ENCODE data around the gene RAB3C.

RAB3C gene

GRCh38 chr5:58842852-58843251, 260.0 kb downstream of the RAB3C start:
- Histone ChIP-seq H3K9ac (ENCODE audit: low read depth, low read length) (no peak overlapping the region), H3K4me3 (ENCODE audit: low read length) (no peak overlapping the region), H3K4me1 (ENCODE audit: insufficient read depth, low read length) (no peaks in the 10 kb centered on the region), H3K27me3 (ENCODE audit: insufficient read depth, low read length) (no peaks in the 10 kb centered on the region), H3K27ac (ENCODE audit: low read length) (no peak overlapping the region), H3K36me3 (ENCODE audit: insufficient read depth, low read depth, low read length) (no peaks in the 10 kb centered on the region), H3K9me3 (ENCODE audit: insufficient read depth, low read depth, low read length) (no peaks in the 10 kb centered on the region)

- no peak overlapping the region for H3K4me3 ChIP-seq (ENCODE audit: low read length)
- H3K36me3 ChIP-seq (ENCODE audit: insufficient read depth, low read depth, low read length): no peaks in the 10 kb centered on the region
- no peaks in the 10 kb centered on the region for H3K27me3 ChIP-seq (ENCODE audit: insufficient read depth, low read length)
- H3K27ac ChIP-seq (ENCODE audit: low read length): no peak overlapping the region
- H3K9ac ChIP-seq (ENCODE audit: low read depth, low read length): no peak overlapping the region
- H3K4me1 ChIP-seq (ENCODE audit: insufficient read depth, low read length): peaks cover under 1% of the 10 kb centered on the region; the same call in 1 of the 2 replicates
- no peaks in the 10 kb centered on the region for H3K9me3 ChIP-seq (ENCODE audit: insufficient read depth, low read depth, low read length)
Measured at GRCh38 chr5:58844395-58844794, 261.5 kb downstream of the RAB3C start.

GRCh38 chr5:58847041-58847440, 264.2 kb downstream of the RAB3C start:
- Histone ChIP-seq H3K4me3 (ENCODE audit: low read length) (no peak overlapping the region), H3K4me1 (ENCODE audit: insufficient read depth, low read length) (peaks cover 9% of the 10 kb centered on the region; the same call in 1 of the 2 replicates), H3K9ac (ENCODE audit: low read depth, low read length) (no peak overlapping the region), H3K27me3 (ENCODE audit: insufficient read depth, low read length) (no peaks in the 10 kb centered on the region), H3K27ac (ENCODE audit: low read length) (no peak overlapping the region), H3K9me3 (ENCODE audit: insufficient read depth, low read depth, low read length) (no peaks in the 10 kb centered on the region), H3K36me3 (ENCODE audit: insufficient read depth, low read depth, low read length) (no peaks in the 10 kb centered on the region)

DNA sequence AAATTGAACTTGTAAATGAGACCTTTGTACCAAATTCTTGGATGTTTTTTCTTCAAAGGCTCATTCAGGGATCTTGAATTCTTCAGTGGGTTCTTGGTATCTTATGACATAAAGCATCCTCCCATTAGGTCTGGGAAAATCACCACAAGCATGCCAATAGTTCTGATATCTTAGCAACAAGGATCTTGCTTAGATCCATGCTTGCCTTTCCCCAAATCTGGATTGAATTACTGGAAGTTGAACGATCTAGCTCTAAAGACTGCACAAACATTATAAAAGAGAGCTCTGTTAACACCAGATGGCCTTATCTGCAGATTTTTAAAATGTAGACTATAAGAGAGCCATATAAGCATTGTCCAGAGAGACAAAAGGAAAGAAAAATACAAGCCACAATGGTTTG, 266.3 kb downstream of the RAB3C start:
- Histone ChIP-seq H3K9ac (ENCODE audit: low read depth, low read length) (no peak overlapping the region), H3K9me3 (ENCODE audit: insufficient read depth, low read depth, low read length) (no peaks in the 10 kb centered on the region), H3K36me3 (ENCODE audit: insufficient read depth, low read depth, low read length) (no peaks in the 10 kb centered on the region), H3K27ac (ENCODE audit: low read length) (no peak overlapping the region), H3K4me3 (ENCODE audit: low read length) (no peak overlapping the region), H3K27me3 (ENCODE audit: insufficient read depth, low read length) (no peaks in the 10 kb centered on the region), H3K4me1 (ENCODE audit: insufficient read depth, low read length) (peaks cover 9% of the 10 kb centered on the region; the same call in 1 of the 2 replicates)

DNA sequence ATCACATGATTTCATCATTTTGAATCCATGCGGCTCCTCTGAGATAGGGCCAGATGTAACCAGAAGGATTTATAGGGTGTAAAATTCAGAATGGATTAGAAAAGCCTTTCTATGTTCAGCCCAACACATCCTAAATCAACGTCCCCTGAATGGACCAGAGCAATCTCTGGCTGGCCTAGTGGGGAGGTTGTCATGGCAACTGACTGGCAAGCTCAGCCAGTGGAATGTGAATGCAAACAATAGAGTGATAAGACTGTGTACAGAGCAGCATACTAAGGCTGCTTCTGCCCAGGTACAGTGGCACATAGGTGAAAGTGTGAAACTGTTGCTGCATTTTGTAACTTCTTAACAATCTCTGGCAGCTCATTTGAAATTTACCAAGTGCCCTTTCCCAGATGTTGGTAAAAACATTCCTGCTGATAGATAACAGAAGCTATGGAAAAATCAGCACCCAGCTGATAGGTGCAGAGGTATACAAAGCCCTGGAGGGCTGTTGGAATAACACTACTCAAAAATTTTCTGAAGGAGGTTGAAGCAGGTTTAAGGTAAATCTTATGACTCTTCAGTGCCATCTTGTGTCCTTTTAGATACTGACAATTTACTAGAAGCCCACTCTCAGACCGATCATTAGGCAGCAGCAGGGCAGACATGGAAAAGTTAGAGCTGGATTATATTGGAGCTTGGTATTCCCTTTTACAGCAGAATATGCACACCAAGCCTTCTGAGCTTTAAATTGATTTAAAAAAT, 267.2 kb downstream of the RAB3C start:
- H3K27ac ChIP-seq (ENCODE audit: low read length): no peak overlapping the region
- no peak overlapping the region for H3K4me3 ChIP-seq (ENCODE audit: low read length)
- H3K9me3 ChIP-seq (ENCODE audit: insufficient read depth, low read depth, low read length): no peaks in the 10 kb centered on the region

DNA sequence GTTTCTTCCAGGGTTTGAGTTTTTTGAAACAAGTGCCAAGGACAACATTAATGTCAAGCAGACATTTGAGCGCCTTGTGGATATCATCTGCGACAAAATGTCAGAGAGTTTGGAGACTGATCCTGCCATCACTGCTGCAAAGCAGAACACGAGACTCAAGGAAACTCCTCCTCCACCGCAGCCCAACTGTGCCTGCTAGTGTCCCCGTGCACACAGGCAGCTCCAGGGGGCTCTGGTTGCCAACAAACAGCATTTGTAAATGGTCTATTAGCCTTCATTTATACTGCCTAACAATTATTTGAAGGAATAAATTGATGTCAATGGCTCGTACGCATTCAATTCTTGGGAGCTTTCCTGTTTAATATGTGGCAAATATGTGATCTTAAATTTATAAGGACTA, 268.3 kb downstream of the RAB3C start:
- H3K9me3 ChIP-seq (ENCODE audit: insufficient read depth, low read depth, low read length): no peaks in the 10 kb centered on the region
- H3K27ac ChIP-seq (ENCODE audit: low read length): no peak overlapping the region
- peaks cover 9% of the 10 kb centered on the region; the same call in 1 of the 2 replicates for H3K4me1 ChIP-seq (ENCODE audit: insufficient read depth, low read length)
- no peaks in the 10 kb centered on the region for H3K36me3 ChIP-seq (ENCODE audit: insufficient read depth, low read depth, low read length)
- H3K27me3 ChIP-seq (ENCODE audit: insufficient read depth, low read length): no peaks in the 10 kb centered on the region
- no peak overlapping the region for H3K4me3 ChIP-seq (ENCODE audit: low read length)
- no peak overlapping the region for H3K9ac ChIP-seq (ENCODE audit: low read depth, low read length)

More for the DNA sequence above, 267.2 kb downstream of the RAB3C start:
- H3K27me3 ChIP-seq (ENCODE audit: insufficient read depth, low read length): no peaks in the 10 kb centered on the region
- H3K4me1 ChIP-seq (ENCODE audit: insufficient read depth, low read length): peaks cover 9% of the 10 kb centered on the region; the same call in 1 of the 2 replicates
- H3K9ac ChIP-seq (ENCODE audit: low read depth, low read length): 0 out of 2 replicates have a peak overlapping the region, but pooled peaks have one; percentile 14
- no peaks in the 10 kb centered on the region for H3K36me3 ChIP-seq (ENCODE audit: insufficient read depth, low read depth, low read length)

DNA sequence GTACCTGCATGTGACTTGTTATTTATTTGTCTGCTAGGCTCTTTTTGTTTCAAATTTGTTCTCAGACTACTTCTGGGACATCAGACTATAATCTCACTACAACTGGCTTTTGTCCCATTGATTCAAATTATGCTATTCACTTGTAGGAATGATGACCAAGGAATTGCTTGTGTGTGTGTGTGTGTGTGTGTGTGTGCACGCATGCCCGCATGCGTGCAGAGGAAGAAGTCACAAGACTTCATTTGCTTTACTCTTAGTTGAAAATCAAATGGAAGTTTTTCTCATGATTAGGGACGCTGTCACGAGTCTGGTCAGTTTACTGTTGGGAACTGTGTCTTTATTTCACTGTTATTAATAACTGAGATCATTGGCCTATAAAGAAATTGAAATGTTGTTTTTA, 268.7 kb downstream of the RAB3C start:
- H3K27me3 ChIP-seq (ENCODE audit: insufficient read depth, low read length): no peaks in the 10 kb centered on the region
- H3K9me3 ChIP-seq (ENCODE audit: insufficient read depth, low read depth, low read length): no peaks in the 10 kb centered on the region
- no peaks in the 10 kb centered on the region for H3K36me3 ChIP-seq (ENCODE audit: insufficient read depth, low read depth, low read length)
- H3K27ac ChIP-seq (ENCODE audit: low read length): no peak overlapping the region
- no peak overlapping the region for H3K4me3 ChIP-seq (ENCODE audit: low read length)
- peaks cover 9% of the 10 kb centered on the region; the same call in 1 of the 2 replicates for H3K4me1 ChIP-seq (ENCODE audit: insufficient read depth, low read length)
- no peak overlapping the region for H3K9ac ChIP-seq (ENCODE audit: low read depth, low read length)

- Histone ChIP-seq H3K27me3 (ENCODE audit: insufficient read depth, low read length) (no peaks in the 10 kb centered on the region), H3K4me1 (ENCODE audit: insufficient read depth, low read length) (peaks cover 9% of the 10 kb centered on the region; the same call in 1 of the 2 replicates), H3K9me3 (ENCODE audit: insufficient read depth, low read depth, low read length) (no peaks in the 10 kb centered on the region), H3K27ac (ENCODE audit: low read length) (no peak overlapping the region), H3K4me3 (ENCODE audit: low read length) (no peak overlapping the region), H3K36me3 (ENCODE audit: insufficient read depth, low read depth, low read length) (no peaks in the 10 kb centered on the region), H3K9ac (ENCODE audit: low read depth, low read length) (no peak overlapping the region)
Measured at GRCh38 chr5:58852566-58852965, 269.7 kb downstream of the RAB3C start.

DNA sequence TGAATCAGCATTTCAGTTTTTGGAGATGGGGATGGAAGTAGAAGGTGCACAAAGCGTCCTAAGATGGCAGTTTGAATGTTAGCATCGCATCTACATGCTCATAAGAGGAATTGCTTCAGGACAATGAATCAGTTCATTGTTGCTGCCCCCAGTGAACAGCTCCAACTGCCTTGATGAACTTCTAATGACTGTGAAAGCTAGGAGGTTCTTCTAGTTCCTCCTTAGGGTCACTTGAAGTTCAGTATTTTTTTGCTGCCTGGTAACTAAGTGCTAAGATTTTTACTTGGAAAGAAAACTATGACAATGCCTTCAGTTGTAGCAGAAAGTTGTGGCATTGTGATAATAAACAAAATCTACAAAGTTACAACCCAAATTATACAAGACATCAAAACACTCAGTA, 271.6 kb downstream of the RAB3C start:
- no peaks in the 10 kb centered on the region for H3K36me3 ChIP-seq (ENCODE audit: insufficient read depth, low read depth, low read length)
- no peak overlapping the region for H3K4me3 ChIP-seq (ENCODE audit: low read length)
- H3K4me1 ChIP-seq (ENCODE audit: insufficient read depth, low read length): peaks cover 8% of the 10 kb centered on the region; the same call in 1 of the 2 replicates
- no peak overlapping the region for H3K27ac ChIP-seq (ENCODE audit: low read length)
- no peak overlapping the region for H3K9ac ChIP-seq (ENCODE audit: low read depth, low read length)
- no peaks in the 10 kb centered on the region for H3K27me3 ChIP-seq (ENCODE audit: insufficient read depth, low read length)
- no peaks in the 10 kb centered on the region for H3K9me3 ChIP-seq (ENCODE audit: insufficient read depth, low read depth, low read length)

DNA sequence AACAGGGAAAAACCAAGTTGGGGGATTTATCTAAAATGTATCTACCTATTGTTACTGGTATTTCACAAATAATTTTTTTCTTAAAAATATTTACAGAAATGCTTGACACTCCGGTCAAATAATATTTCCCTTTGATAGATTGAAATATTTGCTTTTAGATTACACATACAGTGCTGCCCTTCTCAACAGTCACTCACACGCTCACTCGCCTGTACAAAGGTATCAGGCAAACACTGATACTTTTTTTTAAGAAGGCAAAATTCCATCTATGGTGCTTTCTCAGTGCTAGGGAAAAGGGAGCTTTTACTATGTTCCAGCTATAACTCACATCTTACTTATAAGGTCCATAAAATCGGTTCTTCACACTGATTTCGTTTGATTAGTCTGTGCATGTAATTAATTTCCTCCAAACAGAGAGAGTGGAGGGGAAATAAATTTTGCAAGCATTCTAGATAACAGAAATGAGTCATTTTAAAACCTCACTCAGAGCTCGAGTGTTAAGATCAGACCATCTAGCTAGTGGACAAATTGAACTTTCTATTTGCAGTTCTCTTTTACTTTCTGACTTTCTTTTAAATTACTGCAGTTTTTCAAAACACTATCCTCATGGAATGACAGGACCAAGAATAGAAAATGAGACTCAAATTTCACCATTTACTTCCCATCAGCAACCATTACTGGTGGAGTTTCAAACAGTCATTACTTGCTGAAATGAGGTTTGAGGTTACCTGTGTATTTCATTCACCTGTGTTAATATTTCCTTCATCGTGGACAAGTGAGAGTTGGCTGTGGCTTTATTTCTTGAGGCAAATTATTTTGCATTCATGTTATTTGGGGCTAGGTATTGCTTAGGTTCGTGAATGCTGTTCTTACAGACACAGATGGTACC, 273.2 kb downstream of the RAB3C start:
- H3K9ac ChIP-seq (ENCODE audit: low read depth, low read length): no peak overlapping the region
- no peaks in the 10 kb centered on the region for H3K27me3 ChIP-seq (ENCODE audit: insufficient read depth, low read length)
- H3K4me1 ChIP-seq (ENCODE audit: insufficient read depth, low read length): no peaks in the 10 kb centered on the region
- H3K27ac ChIP-seq (ENCODE audit: low read length): no peak overlapping the region
- H3K36me3 ChIP-seq (ENCODE audit: insufficient read depth, low read depth, low read length): no peaks in the 10 kb centered on the region
- no peaks in the 10 kb centered on the region for H3K9me3 ChIP-seq (ENCODE audit: insufficient read depth, low read depth, low read length)
- H3K4me3 ChIP-seq (ENCODE audit: low read length): no peak overlapping the region

- no peaks in the 10 kb centered on the region for H3K36me3 ChIP-seq (ENCODE audit: insufficient read depth, low read depth, low read length)
- no peak overlapping the region for H3K27ac ChIP-seq (ENCODE audit: low read length)
- no peaks in the 10 kb centered on the region for H3K9me3 ChIP-seq (ENCODE audit: insufficient read depth, low read depth, low read length)
- H3K9ac ChIP-seq (ENCODE audit: low read depth, low read length): no peak overlapping the region
- H3K27me3 ChIP-seq (ENCODE audit: insufficient read depth, low read length): no peaks in the 10 kb centered on the region
- no peaks in the 10 kb centered on the region for H3K4me1 ChIP-seq (ENCODE audit: insufficient read depth, low read length)
- no peak overlapping the region for H3K4me3 ChIP-seq (ENCODE audit: low read length)
Measured at GRCh38 chr5:58857609-58858008, 274.7 kb downstream of the RAB3C start.
